Measurements from ENCODE around the gene PITPNC1.
"Not testable (repeated sequence)": the region's sequence is repeated elsewhere in the genome, so short reads cannot be mapped to it uniquely, and the experiment has no call there.

Gene PITPNC1

DNA sequence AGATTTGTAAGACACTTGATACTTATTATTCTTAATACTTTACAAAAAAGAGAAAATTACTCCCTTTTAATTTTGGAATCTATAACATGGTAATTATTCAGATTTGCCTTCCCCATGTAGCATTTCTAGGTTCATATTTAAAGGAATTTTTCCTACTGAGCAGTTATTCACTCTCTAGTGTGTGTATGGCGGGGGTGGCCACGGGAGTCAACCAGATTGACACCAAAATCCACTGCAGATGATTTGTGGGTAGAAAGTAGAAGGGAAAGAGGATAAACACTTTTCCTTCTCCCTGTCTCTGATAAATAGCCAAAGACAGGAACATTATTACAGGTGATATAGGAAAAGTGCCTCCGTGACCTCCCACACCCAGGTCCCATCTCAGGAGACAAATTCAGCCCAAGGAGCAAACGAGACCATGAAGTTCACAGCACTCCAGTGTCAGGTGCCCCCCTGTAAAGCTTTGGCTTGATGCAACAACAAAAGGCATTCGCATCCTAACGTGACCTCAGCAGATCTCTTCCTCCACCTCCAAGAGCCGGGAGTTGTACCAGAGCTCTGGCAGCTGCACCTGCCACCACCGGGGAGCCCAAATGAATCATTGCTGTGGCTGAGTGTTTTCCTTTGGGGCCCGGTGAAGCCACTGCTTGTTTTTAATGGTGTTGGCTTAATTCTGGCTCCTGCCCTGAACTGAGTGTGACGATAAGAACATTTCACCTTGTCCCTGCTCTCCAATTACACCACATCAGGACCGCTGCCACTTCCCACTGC lies 248.0 kb downstream of the PITPNC1 start:
- H3K36me3 ChIP-seq (ENCODE audit: insufficient read depth) = peaks cover 3% of the 10 kb centered on the region; the same call in 1 of the 2 replicates

DNA sequence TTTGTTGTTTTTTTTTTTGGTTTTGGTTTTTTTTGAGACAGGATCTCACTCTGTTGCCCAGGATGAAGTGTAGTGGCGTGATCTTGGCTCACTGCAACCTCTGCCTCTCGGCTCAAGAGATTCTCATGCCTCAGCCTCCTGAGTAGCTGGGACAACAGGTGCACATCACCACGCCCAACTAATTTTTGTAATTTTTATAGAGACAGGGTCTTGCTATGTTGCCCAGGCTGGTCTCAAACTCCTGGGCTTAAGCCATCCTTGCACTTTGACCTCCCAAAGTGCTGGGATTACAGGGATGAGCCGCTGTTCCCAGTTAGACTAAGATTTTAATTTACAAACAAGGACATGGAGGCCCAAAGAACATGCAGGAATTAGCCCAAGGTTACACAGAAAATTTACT lies 248.9 kb downstream of the PITPNC1 start:
- no peaks in the 10 kb centered on the region for H3K36me3 ChIP-seq (ENCODE audit: insufficient read depth)
- no peak overlapping the region for H3K9ac ChIP-seq
- no peaks in the 10 kb centered on the region for H3K27me3 ChIP-seq (ENCODE audit: insufficient read depth, low read depth)
- TF ChIP-seq, protein P1, sequence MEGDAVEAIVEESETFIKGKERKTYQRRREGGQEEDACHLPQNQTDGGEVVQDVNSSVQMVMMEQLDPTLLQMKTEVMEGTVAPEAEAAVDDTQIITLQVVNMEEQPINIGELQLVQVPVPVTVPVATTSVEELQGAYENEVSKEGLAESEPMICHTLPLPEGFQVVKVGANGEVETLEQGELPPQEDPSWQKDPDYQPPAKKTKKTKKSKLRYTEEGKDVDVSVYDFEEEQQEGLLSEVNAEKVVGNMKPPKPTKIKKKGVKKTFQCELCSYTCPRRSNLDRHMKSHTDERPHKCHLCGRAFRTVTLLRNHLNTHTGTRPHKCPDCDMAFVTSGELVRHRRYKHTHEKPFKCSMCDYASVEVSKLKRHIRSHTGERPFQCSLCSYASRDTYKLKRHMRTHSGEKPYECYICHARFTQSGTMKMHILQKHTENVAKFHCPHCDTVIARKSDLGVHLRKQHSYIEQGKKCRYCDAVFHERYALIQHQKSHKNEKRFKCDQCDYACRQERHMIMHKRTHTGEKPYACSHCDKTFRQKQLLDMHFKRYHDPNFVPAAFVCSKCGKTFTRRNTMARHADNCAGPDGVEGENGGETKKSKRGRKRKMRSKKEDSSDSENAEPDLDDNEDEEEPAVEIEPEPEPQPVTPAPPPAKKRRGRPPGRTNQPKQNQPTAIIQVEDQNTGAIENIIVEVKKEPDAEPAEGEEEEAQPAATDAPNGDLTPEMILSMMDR (conservative IDR thresholded peaks at IDR 0.05; ENCODE audit: low read depth, low read length) = no peak
- H4K20me1 ChIP-seq (ENCODE audit: insufficient read depth) = no peaks in the 10 kb centered on the region
- no peak overlapping the region for H3K4me2 ChIP-seq
- no peak overlapping the region for H3K4me3 ChIP-seq (IDR thresholded peaks at IDR 0.05; ENCODE audit: insufficient read depth, low read depth, low read length)
- H3K27ac ChIP-seq = no peak overlapping the region
- H2AFZ ChIP-seq (ENCODE audit: low read depth) = no peak overlapping the region
- no peaks in the 10 kb centered on the region; the same call in 1 of the 2 replicates for H3K79me2 ChIP-seq (ENCODE audit: insufficient read depth, low read depth)
- H3K4me1 ChIP-seq (ENCODE audit: low read depth, poor library complexity, severe bottlenecking) = peaks cover 46% of the 10 kb centered on the region

More for the DNA sequence above, 248.0 kb downstream of the PITPNC1 start:
- H3K27ac ChIP-seq = no peak overlapping the region
- H2AFZ ChIP-seq (ENCODE audit: low read depth) = no peak overlapping the region
- no peaks in the 10 kb centered on the region for H3K27me3 ChIP-seq (ENCODE audit: insufficient read depth, low read depth)
- H4K20me1 ChIP-seq (ENCODE audit: insufficient read depth) = no peaks in the 10 kb centered on the region
- no peak overlapping the region for H3K4me2 ChIP-seq
- H3K4me1 ChIP-seq (ENCODE audit: low read depth, poor library complexity, severe bottlenecking) = peaks cover 40% of the 10 kb centered on the region
- H3K4me3 ChIP-seq (IDR thresholded peaks at IDR 0.05; ENCODE audit: insufficient read depth, low read depth, low read length) = no peak overlapping the region
- H3K9ac ChIP-seq = no peak overlapping the region
- H3K79me2 ChIP-seq (ENCODE audit: insufficient read depth, low read depth) = no peaks in the 10 kb centered on the region; the same call in 1 of the 2 replicates
- TF ChIP-seq, protein P1 (conservative IDR thresholded peaks at IDR 0.05; ENCODE audit: low read depth, low read length) = no peak

DNA sequence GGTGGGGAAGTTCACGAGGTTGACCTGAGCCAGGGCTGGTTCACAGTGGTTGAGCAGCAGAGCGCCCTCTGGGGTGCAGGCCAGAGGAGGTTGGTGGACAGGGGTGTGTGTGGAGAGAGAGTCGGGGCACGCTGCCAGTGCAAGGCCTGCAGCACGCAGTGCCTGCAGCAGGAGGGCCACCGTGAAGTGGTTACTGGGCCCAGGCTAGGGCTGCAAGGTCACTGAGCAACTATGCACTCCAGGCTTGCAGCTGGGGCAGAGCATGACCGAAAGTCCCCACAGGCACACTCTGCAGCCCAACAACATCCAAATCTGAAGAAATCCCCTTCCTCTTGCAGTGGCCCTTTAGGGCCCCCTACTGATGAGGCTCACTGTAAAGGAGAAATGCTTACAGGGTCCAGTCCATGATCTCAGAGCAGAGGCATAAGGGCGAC lies 251.5 kb downstream of the PITPNC1 start:
- TF ChIP-seq, protein P1 (conservative IDR thresholded peaks at IDR 0.05; ENCODE audit: low read depth, low read length) = peak; percentile 38
- Histone ChIP-seq H3K27ac (no peak overlapping the region; the same call in 1 of the 2 replicates), H3K4me2 (0 out of 2 replicates have a peak overlapping the region, but pooled peaks have one; percentile 10), H3K9ac (no peak overlapping the region), H4K20me1 (ENCODE audit: insufficient read depth) (no peaks in the 10 kb centered on the region), H3K79me2 (ENCODE audit: insufficient read depth, low read depth) (no peaks in the 10 kb centered on the region; the same call in 1 of the 2 replicates), H3K4me3 (IDR thresholded peaks at IDR 0.05; ENCODE audit: insufficient read depth, low read depth, low read length) (no peak overlapping the region), H3K4me1 (ENCODE audit: low read depth, poor library complexity, severe bottlenecking) (peaks cover 46% of the 10 kb centered on the region), H3K27me3 (ENCODE audit: insufficient read depth, low read depth) (no peaks in the 10 kb centered on the region), H3K36me3 (ENCODE audit: insufficient read depth) (no peaks in the 10 kb centered on the region), H2AFZ (ENCODE audit: low read depth) (no peak overlapping the region)

DNA sequence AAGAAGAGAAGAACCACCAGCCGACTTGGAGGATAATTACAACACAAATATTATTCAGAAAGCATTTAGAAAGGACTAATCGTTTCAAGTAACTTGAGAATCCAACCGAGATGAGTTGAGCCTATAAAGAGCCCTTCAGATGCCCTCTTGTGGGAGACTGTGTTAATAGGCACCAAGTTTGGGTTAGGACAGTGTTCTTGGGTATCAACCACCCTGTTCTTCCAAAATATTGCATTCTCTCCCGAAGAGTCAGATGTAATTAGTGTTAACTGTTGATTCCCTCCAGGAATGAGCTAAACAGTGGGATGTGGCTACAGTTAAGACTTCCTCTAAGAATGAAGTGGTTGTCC lies 252.9 kb downstream of the PITPNC1 start:
- TF ChIP-seq, protein P1 (conservative IDR thresholded peaks at IDR 0.05; ENCODE audit: low read depth, low read length) = peak; percentile 39
- no peaks in the 10 kb centered on the region for H3K36me3 ChIP-seq (ENCODE audit: insufficient read depth)
- no peak overlapping the region for H2AFZ ChIP-seq (ENCODE audit: low read depth)
- no peaks in the 10 kb centered on the region for H4K20me1 ChIP-seq (ENCODE audit: insufficient read depth)
- H3K9ac ChIP-seq = no peak overlapping the region
- H3K79me2 ChIP-seq (ENCODE audit: insufficient read depth, low read depth) = no peaks in the 10 kb centered on the region; the same call in 1 of the 2 replicates
- H3K27me3 ChIP-seq (ENCODE audit: insufficient read depth, low read depth) = no peaks in the 10 kb centered on the region
- H3K4me2 ChIP-seq = peak overlapping the region; percentile 17; the same call in 1 of the 2 replicates
- H3K4me3 ChIP-seq (IDR thresholded peaks at IDR 0.05; ENCODE audit: insufficient read depth, low read depth, low read length) = no peak overlapping the region
- H3K27ac ChIP-seq = peak overlapping the region; percentile 36; the same call in 1 of the 2 replicates
- H3K4me1 ChIP-seq (ENCODE audit: low read depth, poor library complexity, severe bottlenecking) = peaks cover 46% of the 10 kb centered on the region

DNA sequence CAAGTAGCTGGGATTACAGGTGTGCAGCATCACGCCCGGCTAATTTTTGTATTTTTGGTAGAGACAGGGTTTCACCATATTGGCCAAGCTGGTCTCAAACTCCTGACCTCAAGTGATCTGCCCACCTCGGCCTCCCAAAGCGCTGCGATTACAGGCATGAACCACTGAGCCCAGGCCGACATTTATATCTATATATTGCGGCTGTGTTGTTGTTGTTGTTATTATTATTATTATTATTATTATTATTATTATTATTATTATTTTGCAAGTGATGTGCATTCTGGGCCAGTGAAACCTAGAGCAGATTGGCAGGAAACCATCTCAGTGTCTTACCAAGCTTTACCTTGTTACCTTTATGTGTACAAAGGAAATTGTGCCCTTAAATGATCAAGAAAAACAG lies 253.8 kb downstream of the PITPNC1 start:
- H3K9ac ChIP-seq; H3K4me2 ChIP-seq; H3K36me3 ChIP-seq (ENCODE audit: insufficient read depth); H3K27me3 ChIP-seq (ENCODE audit: insufficient read depth, low read depth); H3K27ac ChIP-seq; H4K20me1 ChIP-seq (ENCODE audit: insufficient read depth); H3K4me3 ChIP-seq (IDR thresholded peaks at IDR 0.05; ENCODE audit: insufficient read depth, low read depth, low read length); H3K79me2 ChIP-seq (ENCODE audit: insufficient read depth, low read depth); H2AFZ ChIP-seq (ENCODE audit: low read depth): not testable (repeated sequence)
- H3K4me1 ChIP-seq (ENCODE audit: low read depth, poor library complexity, severe bottlenecking) = peaks cover 46% of the 10 kb centered on the region
